Hair follicular keratinocyte (primary cell): ENCODE measurements around the gene UBR1. TPM values are rescaled to one million over a fixed set of nuclear protein-coding genes. Genes with fewer than 3 reads are reported as not detected.

Experiments
- total RNA-seq: library from RNA; depleted of rRNA; stranded (reverse); fragments of >200 nt; gene quantifications from 2 replicates; pipeline ENCODE4 v1.2.3, GENCODE V29; 2015

UBR1 gene
- total RNA-seq = 16.3 and 17.6 TPM in 2 replicates

DNA sequence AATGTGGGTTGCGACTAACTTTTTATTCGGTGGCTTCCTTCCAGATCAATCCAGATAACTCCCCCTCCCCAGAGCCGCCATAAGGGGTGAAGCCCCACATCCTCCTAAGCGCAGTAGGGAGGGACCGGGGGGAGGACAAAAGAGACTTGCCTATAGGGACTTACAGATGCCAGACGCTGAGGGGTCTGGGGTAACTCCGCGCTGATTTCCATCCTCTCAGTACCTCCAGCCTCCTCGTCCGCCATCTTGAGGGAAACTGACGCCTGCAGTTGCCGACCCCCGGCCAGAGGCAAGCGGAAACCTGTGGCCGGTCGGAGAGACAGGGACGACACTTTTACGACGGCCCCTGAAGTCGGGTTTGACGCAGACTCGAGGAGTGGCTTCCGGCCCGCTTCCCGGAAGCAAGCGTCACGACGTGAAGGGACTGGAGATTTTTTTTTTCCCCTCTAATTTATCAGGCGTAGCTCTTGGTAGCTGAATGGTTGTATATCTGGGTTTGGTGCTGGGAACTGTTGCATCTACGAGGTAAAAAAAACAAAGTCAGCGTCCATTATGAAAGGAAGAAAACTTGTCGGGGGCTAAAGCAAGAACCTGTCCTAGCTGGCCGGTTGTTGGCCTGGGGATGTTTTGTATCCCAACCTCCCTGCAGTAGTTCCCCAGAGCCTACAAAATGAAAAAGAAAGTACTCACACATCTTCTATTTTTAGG lies at the start of gene UBR1:
Gene UBR1 (minus strand): TSS at position 261 of the 708 bp plus-strand sequence. CDS start 16 bp downstream, at position 245.

DNA sequence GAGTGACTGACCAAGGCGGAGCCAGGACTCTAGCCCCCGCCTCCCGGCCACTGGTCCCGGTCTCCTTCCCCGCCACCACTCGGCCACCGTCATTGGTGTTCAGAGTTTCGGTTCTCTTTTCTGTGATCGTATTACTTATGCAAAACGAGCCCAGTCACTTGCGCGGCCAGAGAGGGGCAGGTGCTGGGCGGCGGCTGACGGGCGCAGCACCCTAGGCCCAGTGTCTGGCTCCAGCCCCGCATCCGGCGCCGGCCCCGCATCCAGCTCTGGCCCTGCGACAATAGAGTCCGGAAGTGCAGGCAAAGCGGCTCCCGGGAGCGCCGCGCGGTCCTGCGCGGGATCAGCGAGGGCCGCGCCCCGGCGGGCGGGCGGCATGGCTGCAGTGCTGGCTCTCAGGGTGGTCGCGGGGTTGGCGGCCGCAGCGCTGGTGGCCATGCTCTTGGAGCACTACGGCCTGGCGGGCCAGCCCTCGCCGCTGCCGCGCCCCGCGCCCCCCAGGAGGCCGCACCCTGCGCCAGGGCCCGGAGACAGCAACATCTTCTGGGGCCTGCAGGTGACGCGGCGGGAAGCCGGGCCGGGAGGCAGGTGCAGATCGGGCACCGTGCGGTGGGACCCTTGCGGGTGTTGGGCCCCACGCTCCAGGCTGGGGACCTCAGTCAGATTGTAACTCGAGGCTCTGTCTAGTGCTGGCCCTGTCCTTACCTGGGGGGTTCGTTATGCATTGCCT lies 27.8 kb upstream of the UBR1 start, which contains the start of gene TMEM62:
Gene TMEM62 (plus strand): TSS at position 157 of the 727 bp plus-strand sequence. CDS start 217 bp downstream, at position 374.

DNA sequence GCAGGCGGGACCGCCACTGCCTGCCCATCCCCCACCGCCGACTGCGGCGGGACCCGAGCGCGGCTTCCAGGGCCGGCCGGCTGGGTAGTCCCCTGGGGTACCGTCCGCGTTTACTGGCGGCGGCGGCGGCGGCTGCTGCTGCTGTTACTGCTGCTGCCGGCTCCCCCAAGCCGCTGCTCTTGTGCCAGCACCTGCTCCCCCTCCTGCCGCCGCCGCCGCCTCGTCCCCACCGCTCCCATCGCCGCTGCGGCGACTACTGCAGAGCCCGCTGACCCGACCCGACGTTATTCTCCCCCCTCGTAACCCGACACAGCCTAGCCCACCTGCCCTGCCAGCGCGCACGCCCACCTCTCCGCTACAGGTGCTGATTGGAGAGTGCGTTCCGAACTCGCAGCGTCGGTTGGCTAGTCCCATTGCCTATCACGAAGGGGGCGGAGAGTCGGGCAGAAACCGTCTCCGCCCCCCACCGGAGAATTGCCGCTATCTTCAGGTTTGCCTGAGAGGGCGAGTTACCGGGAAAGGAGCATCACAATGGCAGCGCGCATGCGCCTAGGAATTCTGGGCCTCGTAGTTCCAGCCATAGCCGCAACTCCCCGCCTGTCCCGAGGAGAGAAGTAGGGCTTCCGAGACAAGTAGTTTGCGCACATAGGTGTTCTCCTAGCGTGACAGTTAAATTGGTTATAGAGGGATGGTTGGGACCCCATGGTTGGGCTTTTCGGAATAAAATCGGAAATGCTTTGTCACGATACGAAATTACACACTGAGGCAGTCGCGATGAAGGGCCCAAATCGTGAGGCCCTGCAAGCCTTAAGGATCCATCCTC lies 185.1 kb downstream of the UBR1 start, which contains the start of gene TTBK2:
Gene TTBK2 (minus strand): TSS at position 260 of the 823 bp plus-strand sequence. CDS start 42,161 bp downstream, outside the sequence.

Other genes starting within 250 kb of the UBR1 start
- gene TTBK2, start 185.3 kb downstream of the UBR1 start, total RNA-seq = 4.7 and 19.0 TPM in 2 replicates
- gene TMEM62, start 27.5 kb upstream of the UBR1 start, total RNA-seq = 9.4 and 12.9 TPM in 2 replicates
- gene CCNDBP1, start 79.4 kb upstream of the UBR1 start, total RNA-seq = 32.0 and 55.1 TPM in 2 replicates
- not detected in 2 replicates for gene EPB42, start 115.0 kb upstream of the UBR1 start, total RNA-seq
- gene TGM5, start 160.9 kb upstream of the UBR1 start, total RNA-seq = 0.16 TPM in 1 of 2 replicates, not detected in the other
- not detected in 2 replicates for gene TGM7, start 196.2 kb upstream of the UBR1 start, total RNA-seq
- gene LCMT2, start 224.5 kb upstream of the UBR1 start, total RNA-seq = 4.0 and 8.4 TPM in 2 replicates